GM12875 (cell line): ENCODE results near the gene FLCN.
"Not testable (repeated sequence)": the region's sequence is repeated elsewhere in the genome, so short reads cannot be mapped to it uniquely, and the experiment has no call there.

Source experiments
- H3K4me3 ChIP-seq: one replicate; pipeline ENCODE4 v1.5.1; 2011; ENCODE audit warnings: low read depth, low read length, control low read depth
- CTCF ChIP-seq: IDR thresholded peaks from 2 replicates; pipeline ENCODE4 v1.5.1; 2011; ENCODE audit warnings: low read depth, mild to moderate bottlenecking, control low read depth, inconsistent platforms, low read length, moderate library complexity, borderline replicate concordance; ENCODE audit not compliant: insufficient read depth

FLCN gene

DNA sequence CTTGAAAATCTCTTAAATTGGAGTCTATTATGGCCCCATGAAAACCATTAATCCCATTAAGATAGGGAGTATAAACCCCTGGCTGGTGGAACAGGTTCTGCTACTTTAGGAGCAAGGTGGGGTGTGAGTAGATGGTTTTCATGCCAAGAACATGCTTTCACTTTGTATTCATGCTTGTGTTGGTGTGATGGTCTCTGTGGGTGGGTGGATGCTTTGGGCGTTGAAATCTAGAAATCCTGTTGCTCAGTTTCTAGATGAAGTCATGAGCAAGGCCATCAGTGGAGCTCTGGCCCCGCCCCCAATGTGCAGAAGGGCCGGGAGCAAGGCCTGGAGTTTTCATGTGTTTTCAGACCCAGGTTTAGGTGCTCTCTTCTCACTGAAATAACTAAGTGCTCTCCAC lies 50.9 kb downstream of the FLCN start:
- TF ChIP-seq CTCF = no peak
- H3K4me3 ChIP-seq = no peak overlapping the region

- H3K4me3 ChIP-seq = not testable (repeated sequence)
Observed at GRCh38 chr17:17184985-17185757, 51.8 kb downstream of the FLCN start.

- no peak overlapping the region for H3K4me3 ChIP-seq
- no peak for TF ChIP-seq CTCF
Observed at GRCh38 chr17:17183744-17184143, 53.2 kb downstream of the FLCN start.

GRCh38 chr17:17182598-17183136 lies 54.3 kb downstream of the FLCN start:
- no peak for TF ChIP-seq CTCF
- H3K4me3 ChIP-seq = no peak overlapping the region

GRCh38 chr17:17181666-17182597 lies 55.0 kb downstream of the FLCN start:
- no peak for TF ChIP-seq CTCF
- no peak overlapping the region for H3K4me3 ChIP-seq

DNA sequence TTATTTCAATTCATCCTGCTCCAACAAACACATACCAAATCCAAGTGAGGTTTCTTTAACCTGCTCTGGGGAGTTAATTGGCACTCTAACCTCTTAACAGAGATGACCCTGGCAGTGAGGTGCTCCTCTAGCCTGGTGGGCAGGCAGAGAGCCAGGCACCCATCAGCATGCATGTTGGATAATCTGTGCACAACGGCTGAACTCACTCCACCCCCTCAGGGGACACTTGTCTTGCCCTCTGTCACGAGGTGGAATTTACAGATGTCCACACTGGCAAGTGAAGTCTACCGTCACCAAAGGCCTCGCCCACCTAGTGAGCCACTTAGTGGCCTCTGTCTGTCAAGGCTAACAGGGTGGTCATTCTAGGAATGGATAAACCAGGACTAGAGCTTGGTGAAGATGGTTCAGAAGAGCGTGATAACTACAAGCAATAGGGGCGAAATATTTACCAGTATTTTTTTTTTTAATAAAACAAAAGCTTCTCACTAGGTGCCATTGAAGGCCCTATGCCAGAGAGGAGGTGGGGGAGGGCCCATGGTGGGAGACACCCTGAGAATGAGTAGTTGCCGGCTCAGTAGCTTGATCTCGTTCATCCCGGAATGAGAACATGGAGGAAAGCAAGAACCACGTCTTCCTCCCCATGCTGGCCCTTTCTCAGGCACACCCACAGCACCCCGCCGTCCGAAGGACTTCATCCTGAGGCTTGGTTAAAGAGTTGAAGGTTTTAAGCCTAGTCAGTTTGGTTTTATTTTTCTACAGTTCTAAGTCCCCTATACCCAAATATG lies 56.0 kb downstream of the FLCN start:
- H3K4me3 ChIP-seq = no peak overlapping the region
- TF ChIP-seq CTCF = no peak

GRCh38 chr17:17180141-17180603 lies 56.8 kb downstream of the FLCN start:
- no peak overlapping the region for H3K4me3 ChIP-seq
- no peak for TF ChIP-seq CTCF
